Fibroblast of skin of abdomen (primary cell): ENCODE data around the gene HELZ2.
"Not testable (repeated sequence)": the region's sequence is repeated elsewhere in the genome, so short reads cannot be mapped to it uniquely, and the experiment has no call there.

Experiments used
- DNase-seq: peaks from one replicate; pipeline ENCODE4 v3.0.0-alpha.2; 2013

Gene HELZ2

DNA sequence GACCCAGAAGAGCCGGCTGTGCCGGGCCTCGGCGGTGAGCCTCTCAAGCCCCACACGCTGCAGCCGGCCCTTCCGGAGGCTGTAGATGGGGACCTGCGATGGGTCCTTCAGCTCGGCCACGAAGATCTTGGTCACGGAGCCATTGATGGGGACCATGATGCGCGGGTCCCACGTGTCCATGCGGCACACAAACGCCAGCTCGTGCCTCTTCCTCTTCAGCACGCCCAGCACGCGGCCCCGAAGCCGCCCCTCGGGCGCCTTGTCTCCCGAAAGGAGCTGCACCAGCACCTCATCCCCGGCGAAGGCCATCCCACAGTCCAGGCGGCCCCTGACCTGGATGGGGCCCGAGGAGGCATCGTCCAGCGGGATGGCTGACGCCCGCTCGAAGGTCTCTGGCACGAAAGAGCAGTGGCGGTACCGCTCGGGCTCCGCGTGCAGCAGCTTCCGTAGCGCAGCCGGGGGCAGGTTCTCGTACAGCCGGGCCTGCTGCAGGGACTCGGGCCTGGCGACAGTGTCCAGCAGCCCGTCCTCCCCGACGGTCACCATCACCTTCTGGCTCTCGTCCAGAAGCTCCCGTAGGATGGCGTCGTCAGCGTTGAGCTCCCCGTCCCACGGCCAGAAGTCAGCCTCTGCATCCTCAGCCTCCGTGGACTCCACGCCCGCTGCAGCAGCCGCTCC lies 8.9 kb downstream of the HELZ2 start:
- no peak for DNase-seq

DNA sequence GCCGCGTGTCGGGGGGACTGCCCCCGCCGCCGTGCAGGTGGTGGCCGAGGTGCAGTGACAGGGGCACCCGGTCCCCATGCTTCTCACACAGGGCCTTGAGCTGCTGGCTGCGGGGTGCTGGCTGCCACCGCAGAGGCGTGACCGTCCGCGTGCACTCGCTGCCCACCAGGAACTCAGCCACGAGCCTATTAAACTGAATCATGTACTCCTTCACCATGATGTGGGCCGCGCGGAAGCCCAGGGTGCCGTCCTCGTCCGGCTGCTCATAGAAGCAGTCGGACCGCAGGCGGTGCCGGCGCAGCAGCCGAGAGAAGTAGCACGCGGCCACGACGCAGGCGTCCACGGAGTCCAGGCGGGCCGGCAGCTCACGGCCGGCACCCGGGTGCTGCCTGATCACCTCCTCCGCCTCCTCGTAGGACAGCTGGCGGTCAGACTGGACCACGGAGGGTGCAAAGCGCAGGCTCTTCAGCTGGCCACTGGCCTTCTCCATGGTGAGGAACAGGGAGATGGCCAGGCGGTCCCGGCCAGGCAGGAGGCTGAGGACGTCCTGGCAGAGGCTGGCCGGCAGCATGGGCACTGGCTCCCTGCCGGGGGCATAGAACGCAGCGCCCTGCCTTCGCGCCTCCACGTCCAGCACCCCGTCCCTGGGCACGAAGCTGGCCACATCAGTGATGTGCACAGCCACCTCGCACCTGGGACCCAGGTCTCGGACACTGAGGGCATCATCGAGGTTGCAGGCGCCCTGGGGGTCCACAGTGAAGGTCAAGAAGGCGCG lies 9.8 kb downstream of the HELZ2 start:
- no peak for DNase-seq

DNA sequence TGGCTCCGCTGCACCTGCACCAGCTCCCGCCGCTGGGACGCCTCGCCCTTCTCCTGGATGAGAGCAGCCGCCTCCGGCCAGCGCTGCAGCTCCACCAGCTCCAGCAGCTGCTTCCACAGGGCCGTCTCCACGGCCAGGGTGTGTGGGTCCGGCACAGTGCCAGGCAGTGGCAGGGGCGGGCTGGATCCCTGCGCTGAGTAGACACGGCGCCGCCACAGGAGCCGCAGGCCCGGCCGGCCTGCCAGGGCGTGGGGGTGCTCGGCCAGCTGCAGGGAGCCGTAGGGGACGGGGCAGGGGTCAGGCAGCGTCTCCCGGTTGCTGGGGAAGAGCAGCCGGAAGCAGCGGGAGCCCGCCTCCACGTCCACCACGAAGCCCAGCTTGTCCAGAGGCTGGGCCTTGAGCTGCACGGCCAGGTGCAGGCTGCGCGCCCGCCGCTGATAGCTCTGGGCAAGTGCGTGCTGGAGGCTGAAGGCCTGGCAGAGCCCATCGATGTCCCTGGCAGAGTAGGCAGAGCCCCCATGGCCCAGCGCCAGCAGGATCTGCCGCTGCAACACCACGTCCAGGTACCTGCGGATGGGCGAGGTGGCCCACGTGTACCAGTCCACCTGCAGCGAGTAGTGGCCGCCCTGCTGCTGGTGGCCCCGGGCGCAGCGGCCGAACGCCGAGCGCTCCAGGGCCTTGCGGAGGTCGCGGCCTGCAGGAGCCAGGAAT lies 10.7 kb downstream of the HELZ2 start:
- no peak for DNase-seq

DNA sequence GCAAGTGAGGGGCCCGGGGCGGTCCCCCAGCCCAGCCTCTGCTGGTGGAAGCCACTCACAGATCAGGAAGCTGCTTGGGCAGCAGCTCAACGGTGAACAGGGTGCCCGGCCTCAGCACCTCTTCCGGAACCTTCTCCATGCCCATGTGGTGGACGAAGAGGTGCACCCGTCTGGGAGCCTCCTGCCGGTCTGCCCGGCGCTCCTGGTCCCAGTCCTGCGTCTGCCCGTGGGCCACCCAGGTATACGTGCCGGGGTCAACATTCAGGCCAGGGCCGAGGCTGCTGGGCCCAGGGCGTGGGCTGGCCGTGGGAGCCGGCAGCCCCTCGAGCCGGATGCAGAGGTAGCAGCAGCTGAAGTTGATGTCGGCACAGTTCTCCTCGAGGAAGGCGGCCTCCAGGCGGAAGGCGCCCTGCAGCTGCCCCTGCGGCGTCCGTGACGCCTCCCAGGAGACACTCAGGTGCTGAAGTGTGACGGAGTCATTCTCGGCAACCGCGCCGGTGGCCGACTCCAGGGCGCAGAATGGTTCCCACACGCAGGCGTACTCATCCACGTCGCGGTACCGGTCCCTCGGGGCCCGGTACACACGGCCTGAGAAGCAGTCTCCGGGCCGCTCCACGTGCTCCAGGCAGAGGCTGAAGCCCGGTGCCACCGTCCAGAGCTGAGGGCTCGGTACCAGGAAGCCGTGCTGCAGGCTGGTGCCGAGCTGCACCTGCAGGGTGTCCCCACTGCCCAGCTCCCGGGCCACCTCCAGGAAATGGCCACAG lies 11.4 kb downstream of the HELZ2 start:
- DNase-seq, result no peak

GRCh38 chr20:63561624-63562396 lies 12.2 kb downstream of the HELZ2 start:
- no peak for DNase-seq

GRCh38 chr20:63560856-63561609 lies 13.0 kb downstream of the HELZ2 start:
- DNase-seq, result no peak

GRCh38 chr20:63560333-63560805 lies 13.7 kb downstream of the HELZ2 start:
- DNase-seq, result no peak

- not testable (repeated sequence) for DNase-seq
These were observed 14.3 kb downstream of the HELZ2 start for GRCh38 chr20:63559485-63560332.

DNA sequence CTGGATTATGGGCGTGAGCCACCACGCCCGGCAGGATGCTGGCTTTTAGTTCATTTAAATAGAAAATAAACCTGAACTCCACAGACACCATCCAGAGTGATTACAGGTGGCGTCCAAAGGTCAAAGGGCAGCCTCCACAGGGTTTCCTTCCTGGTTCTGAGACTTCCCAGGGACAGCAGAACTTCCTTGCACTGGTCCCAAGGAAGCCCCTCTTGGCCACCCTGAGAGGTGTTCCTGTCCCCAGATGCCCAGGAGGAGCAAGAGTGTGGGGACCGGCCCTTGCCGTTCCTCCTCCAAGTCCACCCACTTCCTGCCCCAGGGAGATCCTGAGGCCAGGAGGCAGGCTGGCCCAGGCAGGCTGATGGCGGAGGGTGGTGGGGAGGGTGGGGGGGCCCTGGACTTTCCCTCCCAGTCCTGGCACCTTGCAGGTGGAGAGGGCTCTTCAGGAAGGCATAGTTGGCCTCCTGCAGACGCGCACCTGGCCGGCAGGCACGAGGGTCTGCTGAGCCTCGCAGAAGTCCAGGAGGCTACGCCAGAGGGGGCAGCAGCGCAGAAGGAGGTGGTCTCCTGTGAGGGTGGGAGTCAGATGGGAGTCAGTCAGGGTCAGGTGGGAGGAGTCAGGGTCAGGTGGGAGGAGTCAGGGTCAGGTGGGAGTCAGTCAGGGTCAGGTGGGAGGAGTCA lies 15.1 kb downstream of the HELZ2 start:
- no peak for DNase-seq

GRCh38 chr20:63557481-63557891 lies 16.6 kb downstream of the HELZ2 start:
- DNase-seq, result no peak

GRCh38 chr20:63556873-63557478 lies 17.1 kb downstream of the HELZ2 start:
- no peak for DNase-seq

GRCh38 chr20:63555661-63556381 lies 18.2 kb downstream of the HELZ2 start:
- DNase-seq, result no peak

DNA sequence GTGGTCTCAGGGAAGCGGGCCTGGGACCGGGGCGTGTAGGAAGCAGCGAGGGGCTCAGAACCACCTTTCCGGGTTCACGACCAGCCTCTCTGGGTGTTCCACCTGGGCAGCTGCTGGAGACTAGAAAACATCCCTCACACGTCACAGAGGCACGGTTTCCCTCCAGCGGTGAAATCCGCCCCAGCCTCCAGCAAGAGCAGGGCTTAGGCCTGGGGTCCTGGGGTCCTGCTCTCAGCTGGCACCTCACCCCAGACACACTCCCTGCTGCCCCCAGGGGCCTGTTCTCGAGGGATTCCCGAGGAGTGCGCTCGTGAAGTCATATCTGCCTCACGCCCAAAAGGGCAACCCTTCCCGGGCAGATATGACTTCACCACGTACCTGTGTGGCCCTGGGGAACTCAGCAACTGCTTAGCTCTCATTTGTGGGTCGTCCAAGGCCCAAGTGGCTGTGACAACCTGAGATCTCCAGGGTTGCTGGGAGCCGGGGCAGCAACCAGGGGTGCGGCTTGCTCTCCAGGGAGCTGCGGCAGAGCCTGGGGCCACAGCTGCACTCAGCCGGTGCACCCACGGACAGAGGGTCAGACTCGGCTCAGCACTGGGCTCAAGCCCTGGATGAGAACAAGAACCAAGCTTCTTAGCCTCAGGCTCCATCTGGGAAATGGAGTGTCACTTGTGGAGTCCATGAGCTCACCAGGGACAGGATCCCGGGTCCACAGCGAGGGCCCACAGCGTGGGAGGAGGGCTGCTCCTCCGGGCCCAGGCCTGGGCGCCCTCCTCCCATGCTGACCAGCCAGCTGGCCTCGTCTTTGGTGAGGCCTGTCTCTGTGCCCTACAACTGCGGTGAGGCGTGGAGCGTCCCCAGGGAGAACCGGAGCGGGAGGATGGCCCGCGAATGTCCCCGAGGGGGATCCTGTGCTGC lies 19.4 kb downstream of the HELZ2 start:
- DNase-seq, result no peak

- DNase-seq, result no peak
These were observed 20.1 kb downstream of the HELZ2 start, which contains the start of gene FNDC11 for GRCh38 chr20:63553933-63554290. TSS of gene FNDC11 (plus strand) at chr20:63554159. CDS start at chr20:63555664, 1,505 bp downstream.

- peak; percentile 73 for DNase-seq
These were observed 20.6 kb downstream of the HELZ2 start for GRCh38 chr20:63553251-63553932.

DNA sequence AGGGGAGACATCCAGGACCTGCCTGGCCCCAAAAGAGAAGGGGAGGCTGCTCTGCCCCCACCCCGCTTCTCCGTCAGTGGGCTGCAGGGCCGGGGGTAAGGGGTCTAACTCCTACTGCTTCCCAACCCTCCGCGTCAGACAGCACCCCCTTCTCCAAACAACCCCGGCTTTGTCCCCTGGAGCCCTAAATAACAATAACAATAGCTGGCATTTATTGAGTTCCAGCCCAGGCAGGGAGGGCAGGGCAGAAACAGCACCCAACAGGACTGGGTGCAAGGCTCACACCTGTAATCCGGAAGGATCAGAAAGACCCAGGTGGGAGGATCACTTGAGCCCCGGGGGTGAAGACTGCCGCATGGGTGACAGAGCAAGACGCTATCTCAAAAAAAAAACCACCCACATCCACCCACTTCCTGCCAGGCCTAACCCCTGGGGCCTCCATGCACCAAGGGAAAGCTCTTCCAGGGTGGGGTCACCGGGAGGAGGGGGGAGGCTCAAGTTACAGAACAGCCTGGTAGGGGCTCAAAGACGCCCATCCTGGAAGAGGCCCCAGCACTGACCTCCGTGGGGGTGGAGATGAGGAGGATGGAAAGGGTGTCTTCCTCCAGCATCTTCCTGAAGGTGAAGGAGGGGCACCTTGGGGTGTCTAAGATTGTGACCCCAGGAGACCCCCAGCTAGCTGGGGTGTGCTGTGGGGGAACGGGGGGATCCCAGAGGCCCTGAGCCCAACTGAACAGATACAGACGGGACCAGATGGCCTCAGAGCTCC lies 21.4 kb downstream of the HELZ2 start:
- DNase-seq, result no peak
